Stimulated activated memory B cell treated with anti-CD40 and anti-IgM and Interleukin-4, amounts not matched to agents 10 μg/mL and 1 μg/mL and 100 μg/mL, for 72 hours (primary cell): ENCODE data around the gene OR10H1.
"Not testable (repeated sequence)": the region's sequence is repeated elsewhere in the genome, so short reads cannot be mapped to it uniquely, and the experiment has no call there.

ENCODE experiments used
- ATAC-seq: fragments of 150-1000 bp; cut with Tn5 transposase; 2 replicates; pipeline ENCODE4 v1.10.0; 2021
- H3K27ac Mint-ChIP-seq: one replicate; pipeline ENCODE4 v1.8.0; 2022; ENCODE audit warnings: mild to moderate bottlenecking, mixed read lengths
- H3K27me3 Mint-ChIP-seq: one replicate; pipeline ENCODE4 v1.8.0; 2022; ENCODE audit warnings: mixed read lengths
- H3K36me3 Mint-ChIP-seq: one replicate; pipeline ENCODE4 v1.8.0; 2022; ENCODE audit warnings: mixed read lengths
- H3K4me1 Mint-ChIP-seq: one replicate; pipeline ENCODE4 v1.8.0; 2022; ENCODE audit warnings: mixed read lengths
- H3K4me3 Mint-ChIP-seq: one replicate; pipeline ENCODE4 v1.8.0; 2022; ENCODE audit warnings: mild to moderate bottlenecking, moderate library complexity, mixed read lengths
- H3K9me3 Mint-ChIP-seq: one replicate; pipeline ENCODE4 v1.8.0; 2022; ENCODE audit warnings: mixed read lengths

The OR10H1 gene

DNA sequence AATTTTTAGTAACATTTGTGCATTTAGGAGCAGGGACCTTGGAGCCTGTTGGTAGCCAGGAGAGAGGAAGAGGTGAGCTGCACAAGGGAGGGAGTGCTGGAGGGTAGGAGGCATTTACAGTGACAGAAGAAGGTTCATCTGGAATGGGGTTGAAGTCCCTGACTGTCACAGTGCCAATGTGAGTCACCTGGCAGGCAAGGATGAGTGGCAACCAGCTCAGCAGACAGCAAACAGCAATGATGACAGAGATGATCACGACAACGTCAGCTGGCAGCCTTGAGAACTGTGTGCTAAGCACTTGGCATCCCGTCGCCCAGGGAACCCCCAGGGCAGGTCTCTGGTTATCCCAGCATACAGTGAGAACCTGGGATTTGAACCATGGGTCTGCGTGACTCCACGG is 25.4 kb downstream of the OR10H1 start:
- no peak overlapping the region for H3K27ac Mint-ChIP-seq
- H3K27me3 Mint-ChIP-seq: peaks cover 51% of the 10 kb centered on the region
- H3K4me1 Mint-ChIP-seq: no peaks in the 10 kb centered on the region
- no peak overlapping the region for H3K4me3 Mint-ChIP-seq
- no peaks in the 10 kb centered on the region for H3K36me3 Mint-ChIP-seq
- ATAC-seq: no peak
- peaks cover 2% of the 10 kb centered on the region for H3K9me3 Mint-ChIP-seq

GRCh38 chr19:15788594-15789270 is 26.7 kb downstream of the OR10H1 start:
- Mint-ChIP-seq H3K4me3 (no peak overlapping the region), H3K27ac (no peak overlapping the region), H3K4me1 (no peaks in the 10 kb centered on the region), H3K36me3 (no peaks in the 10 kb centered on the region), H3K27me3 (peaks cover 47% of the 10 kb centered on the region), H3K9me3 (no peaks in the 10 kb centered on the region)
- no peak for ATAC-seq

GRCh38 chr19:15787611-15788155 is 27.8 kb downstream of the OR10H1 start, which contains the start of gene OR10H5:
Gene OR10H5, plus strand, starts transcription at chr19:15787661. Its CDS starts 6,388 bp downstream, at chr19:15794049.
- H3K27ac Mint-ChIP-seq: no peak within 1 kb of the TSS
- no peak for ATAC-seq
- no peaks in the 10 kb centered on the region for H3K4me1 Mint-ChIP-seq

DNA sequence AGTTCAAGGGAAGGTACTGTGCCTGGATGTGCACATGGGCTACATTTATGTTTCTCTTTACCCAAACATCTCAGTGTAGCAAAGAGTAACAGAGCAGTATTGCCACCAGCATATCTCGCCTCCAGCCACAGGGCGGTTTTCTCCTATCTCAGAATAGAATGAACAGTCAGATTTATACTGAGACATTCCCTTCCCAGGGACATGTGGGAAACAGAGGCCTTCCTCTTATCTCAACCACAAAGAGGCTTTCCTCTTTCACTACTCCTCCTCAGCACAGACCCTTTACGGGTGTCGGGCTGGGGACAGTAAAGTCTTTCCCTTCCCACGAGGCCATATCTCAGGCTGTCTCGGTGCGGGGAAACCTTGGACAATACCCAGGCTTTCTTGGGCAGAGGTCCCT is 32.6 kb downstream of the OR10H1 start:
- H3K27ac Mint-ChIP-seq, H3K4me1 Mint-ChIP-seq, H3K4me3 Mint-ChIP-seq, H3K9me3 Mint-ChIP-seq, ATAC-seq, H3K36me3 Mint-ChIP-seq: not testable (repeated sequence)
- H3K27me3 Mint-ChIP-seq: peaks cover 36% of the 10 kb centered on the region

More at GRCh38 chr19:15787611-15788155, 27.8 kb downstream of the OR10H1 start, which contains the start of gene OR10H5:
- Mint-ChIP-seq H3K27me3 (peaks cover 49% of the 10 kb centered on the region), H3K9me3 (no peaks in the 10 kb centered on the region), H3K36me3 (no peaks in the 10 kb centered on the region), H3K4me3 (no peak within 1 kb of the TSS)

DNA sequence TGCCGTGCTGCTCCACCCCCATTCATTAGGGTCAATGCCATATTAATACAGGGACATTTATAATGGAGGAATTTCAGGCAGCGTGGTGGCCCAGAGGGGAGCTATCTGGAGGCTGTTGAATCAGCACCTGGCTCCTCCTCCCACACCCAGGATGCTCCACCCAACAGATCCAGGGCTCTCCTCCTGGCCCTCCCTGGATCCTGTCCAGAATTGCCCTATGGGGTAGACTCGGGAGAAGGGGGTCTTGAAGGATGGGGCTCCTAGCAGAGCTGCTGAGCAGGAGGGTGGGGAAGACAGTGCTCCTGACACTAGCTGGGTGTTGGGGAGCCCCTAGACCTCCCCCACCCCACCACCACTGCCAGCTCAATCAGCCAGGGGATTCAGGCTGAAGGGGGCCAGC is 33.3 kb downstream of the OR10H1 start:
- Mint-ChIP-seq H3K36me3 (no peaks in the 10 kb centered on the region), H3K27me3 (peaks cover 36% of the 10 kb centered on the region), H3K27ac (no peak overlapping the region), H3K9me3 (peaks cover 10% of the 10 kb centered on the region), H3K4me1 (no peaks in the 10 kb centered on the region), H3K4me3 (no peak overlapping the region)
- ATAC-seq: no peak

DNA sequence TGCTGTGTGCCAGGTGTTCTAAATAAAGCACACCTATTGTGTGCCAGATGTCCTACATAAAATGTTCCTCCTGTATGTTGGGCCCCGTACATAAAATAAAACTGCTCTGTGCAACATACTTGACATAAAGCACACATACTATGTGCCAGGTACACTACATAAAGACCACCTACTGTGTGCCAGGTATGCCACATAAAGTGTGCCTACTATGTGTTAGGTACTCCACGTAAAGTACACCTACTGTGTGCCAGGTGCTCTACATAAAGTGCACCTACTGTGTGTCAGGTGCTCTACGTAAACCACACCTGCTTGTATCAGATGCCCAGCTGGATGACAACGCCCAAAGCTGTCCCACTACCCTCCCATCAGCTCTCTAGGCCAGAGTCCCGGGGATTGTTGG is 33.8 kb downstream of the OR10H1 start:
- no peak overlapping the region for H3K27ac Mint-ChIP-seq
- no peaks in the 10 kb centered on the region for H3K36me3 Mint-ChIP-seq
- no peaks in the 10 kb centered on the region for H3K4me1 Mint-ChIP-seq
- no peak overlapping the region for H3K4me3 Mint-ChIP-seq
- peaks cover 10% of the 10 kb centered on the region for H3K9me3 Mint-ChIP-seq
- no peak for ATAC-seq
- peaks cover 35% of the 10 kb centered on the region for H3K27me3 Mint-ChIP-seq

DNA sequence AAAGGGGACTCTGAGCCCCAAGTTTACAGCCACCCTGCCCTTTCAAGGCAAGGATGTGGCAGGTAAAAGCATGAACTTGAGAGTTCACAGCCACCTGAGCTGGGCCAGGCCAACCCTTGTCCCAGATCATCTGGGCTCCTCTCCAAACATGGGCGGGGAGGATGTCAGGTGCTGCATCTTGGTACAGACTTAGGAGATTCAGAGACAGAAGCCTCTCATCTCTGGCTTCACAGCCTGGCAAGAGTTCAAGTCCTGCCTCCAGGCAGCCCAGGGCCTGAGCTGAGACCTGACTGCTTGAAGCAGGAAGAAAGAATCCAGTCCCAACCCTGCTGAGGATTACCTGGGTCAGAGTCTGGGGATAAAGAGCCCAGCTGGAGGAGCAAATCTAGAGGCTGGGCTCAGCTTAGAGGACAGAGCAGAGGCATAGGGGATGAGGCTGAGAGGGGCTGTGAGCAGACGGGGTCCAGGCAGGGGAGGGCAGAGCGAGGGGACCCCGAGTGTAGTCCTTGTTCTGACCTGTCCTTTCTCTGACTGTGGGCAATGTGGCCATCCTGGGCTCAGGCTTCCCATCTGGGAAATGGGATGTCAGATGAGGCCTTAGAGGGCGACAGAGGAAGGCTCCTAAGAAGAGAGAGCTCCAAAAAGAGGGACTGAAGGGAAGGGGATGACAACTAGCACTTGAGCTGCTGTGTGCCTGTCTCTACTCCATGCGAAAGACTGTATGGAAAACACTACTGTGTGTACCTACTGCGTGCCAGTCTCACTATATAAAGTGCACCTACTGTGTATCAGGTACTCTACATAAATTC is 34.6 kb downstream of the OR10H1 start:
- H3K9me3 Mint-ChIP-seq: peaks cover 10% of the 10 kb centered on the region
- ATAC-seq: peak; percentile 55
- peaks cover 43% of the 10 kb centered on the region for H3K27me3 Mint-ChIP-seq
- H3K4me1 Mint-ChIP-seq: no peaks in the 10 kb centered on the region
- no peaks in the 10 kb centered on the region for H3K36me3 Mint-ChIP-seq
- H3K4me3 Mint-ChIP-seq: no peak overlapping the region
- no peak overlapping the region for H3K27ac Mint-ChIP-seq

- H3K27me3 Mint-ChIP-seq: peaks cover 49% of the 10 kb centered on the region
- H3K4me1 Mint-ChIP-seq: no peaks in the 10 kb centered on the region
- H3K9me3 Mint-ChIP-seq: peaks cover 10% of the 10 kb centered on the region
- H3K36me3 Mint-ChIP-seq: no peaks in the 10 kb centered on the region
- no peak overlapping the region for H3K4me3 Mint-ChIP-seq
- ATAC-seq: peak; percentile 8
- H3K27ac Mint-ChIP-seq: no peak overlapping the region
Measured at GRCh38 chr19:15779756-15780476, 35.5 kb downstream of the OR10H1 start.

DNA sequence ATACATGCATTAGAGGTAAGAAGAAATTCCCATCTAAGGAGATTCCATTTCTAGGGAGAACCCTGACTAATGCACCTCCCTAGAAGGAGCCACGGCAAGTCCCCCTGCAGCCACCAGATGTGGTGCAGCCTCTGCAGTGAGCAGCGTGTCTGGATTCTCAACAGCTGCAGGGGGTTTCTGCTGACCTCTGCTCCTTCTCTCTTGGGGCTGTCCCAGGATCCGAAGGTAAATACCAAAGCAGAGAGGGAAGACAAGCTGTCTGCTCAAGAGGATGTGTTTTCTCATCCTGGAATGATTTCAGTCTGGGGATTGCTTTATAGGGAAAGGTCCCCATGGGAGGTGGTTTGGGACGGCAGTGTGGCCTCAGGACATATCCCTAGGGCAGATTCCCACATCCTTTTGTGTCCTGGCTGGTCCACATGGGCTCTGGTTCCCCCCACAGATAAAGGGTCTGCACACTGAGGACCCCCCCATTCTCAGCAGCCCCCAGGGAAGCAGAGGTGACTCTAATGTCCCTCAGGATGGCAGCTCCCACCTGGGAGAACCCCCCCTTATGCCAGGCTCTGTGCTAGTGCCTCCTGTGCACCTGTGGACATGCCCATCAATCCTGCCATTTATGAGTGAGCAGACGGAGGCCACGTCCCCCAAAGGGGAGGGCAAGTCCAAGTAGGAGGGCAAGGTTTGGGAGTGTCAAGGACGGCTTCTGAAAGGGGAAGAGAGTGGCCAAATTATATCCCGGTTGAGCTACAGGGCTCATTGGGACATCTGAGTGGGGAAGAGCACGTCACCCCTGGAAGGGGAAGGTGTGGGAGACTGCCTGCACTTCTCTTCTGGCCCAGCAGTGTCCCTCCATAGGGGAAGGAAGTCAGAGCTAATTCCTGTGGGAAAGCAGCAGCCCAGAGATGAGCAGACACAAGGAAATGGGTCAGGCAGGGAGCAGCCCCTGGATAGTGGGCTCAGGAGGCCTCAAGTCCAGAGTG is 38.2 kb downstream of the OR10H1 start:
- Mint-ChIP-seq H3K4me3 (no peak overlapping the region), H3K36me3 (no peaks in the 10 kb centered on the region), H3K27ac (no peak overlapping the region), H3K27me3 (peaks cover 53% of the 10 kb centered on the region), H3K9me3 (peaks cover 10% of the 10 kb centered on the region), H3K4me1 (no peaks in the 10 kb centered on the region)
- no peak for ATAC-seq

GRCh38 chr19:15776264-15776663 is 39.2 kb downstream of the OR10H1 start:
- no peaks in the 10 kb centered on the region for H3K4me1 Mint-ChIP-seq
- H3K9me3 Mint-ChIP-seq: peaks cover 13% of the 10 kb centered on the region
- ATAC-seq: no peak
- no peak overlapping the region for H3K4me3 Mint-ChIP-seq
- no peaks in the 10 kb centered on the region for H3K36me3 Mint-ChIP-seq
- peaks cover 60% of the 10 kb centered on the region for H3K27me3 Mint-ChIP-seq
- no peak overlapping the region for H3K27ac Mint-ChIP-seq

DNA sequence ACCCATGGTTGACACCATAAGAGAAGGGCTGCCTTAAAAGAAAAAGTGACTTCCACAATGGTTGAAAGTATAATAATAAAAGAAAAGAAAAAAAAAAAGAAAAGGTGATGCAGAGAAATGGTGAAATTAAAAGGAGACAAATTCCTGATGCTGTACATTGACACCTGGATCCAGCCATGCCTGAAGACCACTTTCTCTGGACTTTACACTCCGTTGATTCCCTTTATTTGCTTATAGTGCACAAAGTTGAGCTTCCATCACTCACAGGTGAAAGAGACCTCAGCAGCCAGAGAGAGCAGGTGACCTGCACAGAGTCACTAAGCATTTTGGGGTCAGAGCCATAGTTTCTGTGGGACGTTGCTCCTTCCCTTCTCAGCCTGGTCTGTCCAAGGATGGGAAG is 40.2 kb downstream of the OR10H1 start:
- no peaks in the 10 kb centered on the region for H3K4me1 Mint-ChIP-seq
- H3K36me3 Mint-ChIP-seq: no peaks in the 10 kb centered on the region
- H3K9me3 Mint-ChIP-seq: peaks cover 13% of the 10 kb centered on the region
- no peak overlapping the region for H3K4me3 Mint-ChIP-seq
- no peak overlapping the region for H3K27ac Mint-ChIP-seq
- H3K27me3 Mint-ChIP-seq: peaks cover 66% of the 10 kb centered on the region
- no peak for ATAC-seq

DNA sequence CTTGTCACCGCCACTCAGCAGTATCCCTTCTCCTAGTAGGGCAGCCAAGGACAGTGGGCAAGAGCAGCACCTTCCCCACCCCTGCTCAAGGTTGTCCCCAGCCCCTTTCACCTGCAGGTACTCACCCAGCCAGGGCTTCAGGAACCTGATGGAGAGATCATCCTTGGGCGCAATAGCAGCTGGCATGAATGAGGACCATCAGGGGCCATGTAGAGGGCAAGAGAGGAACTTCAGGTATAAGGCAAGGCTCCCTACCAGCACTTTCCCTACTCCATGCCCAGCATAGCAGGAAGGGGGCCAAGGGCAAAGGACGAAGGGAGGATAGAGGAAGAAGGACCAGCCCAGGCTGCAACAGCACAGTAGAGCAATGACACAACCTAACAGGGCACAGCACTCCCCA is 41.3 kb downstream of the OR10H1 start:
- not testable (repeated sequence) for H3K4me3 Mint-ChIP-seq, ATAC-seq, H3K4me1 Mint-ChIP-seq, H3K27ac Mint-ChIP-seq, H3K36me3 Mint-ChIP-seq
- peaks cover 77% of the 10 kb centered on the region for H3K27me3 Mint-ChIP-seq
- H3K9me3 Mint-ChIP-seq: peaks cover 13% of the 10 kb centered on the region

GRCh38 chr19:15769586-15769985 is 45.9 kb downstream of the OR10H1 start:
- H3K4me3 Mint-ChIP-seq: no peak overlapping the region
- H3K27me3 Mint-ChIP-seq: peaks cover 58% of the 10 kb centered on the region
- peaks cover 10% of the 10 kb centered on the region for H3K9me3 Mint-ChIP-seq
- no peak overlapping the region for H3K27ac Mint-ChIP-seq
- ATAC-seq: no peak
- H3K36me3 Mint-ChIP-seq: no peaks in the 10 kb centered on the region
- no peaks in the 10 kb centered on the region for H3K4me1 Mint-ChIP-seq

DNA sequence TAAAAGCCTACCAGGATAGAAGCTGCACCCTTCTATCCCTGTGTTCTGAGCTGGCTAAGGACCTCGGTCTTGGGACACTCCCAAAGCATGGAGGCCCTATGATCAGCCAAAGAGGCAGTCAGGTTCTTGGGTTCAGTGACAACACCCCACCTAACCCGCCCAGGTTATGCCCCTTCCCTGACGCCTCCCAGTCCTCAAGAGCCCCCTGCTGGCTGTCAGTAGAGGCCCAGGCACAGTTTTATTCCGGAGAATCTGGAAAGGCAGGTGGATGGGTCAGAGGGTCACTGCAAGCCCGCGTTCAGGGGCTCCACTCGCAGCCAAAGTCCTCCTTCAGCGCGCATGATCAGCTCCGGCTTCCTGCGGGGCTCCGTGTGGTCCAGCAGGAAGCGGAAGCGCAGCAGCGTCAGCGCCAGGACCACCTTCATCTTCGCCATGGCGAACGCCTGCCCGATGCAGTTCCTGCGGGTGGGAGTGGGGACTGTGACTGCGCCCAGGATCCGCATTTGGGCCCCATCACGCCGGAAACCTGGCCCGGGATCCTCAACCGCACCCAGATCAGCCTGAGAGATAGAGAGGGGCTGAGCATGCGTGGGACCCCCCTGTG is 55.4 kb downstream of the OR10H1 start:
- H3K4me1 Mint-ChIP-seq: no peaks in the 10 kb centered on the region
- H3K36me3 Mint-ChIP-seq: peaks cover 6% of the 10 kb centered on the region
- H3K27me3 Mint-ChIP-seq: peaks cover 61% of the 10 kb centered on the region
- no peak for ATAC-seq
- no peak overlapping the region for H3K4me3 Mint-ChIP-seq
- H3K9me3 Mint-ChIP-seq: peaks cover 13% of the 10 kb centered on the region
- H3K27ac Mint-ChIP-seq: no peak overlapping the region
